ENCODE data around the gene IL4R. TPM values are rescaled to one million over a fixed set of nuclear protein-coding genes. Genes with fewer than 3 reads are reported as not detected.

Gene IL4R
- total RNA-seq, 1 experiment from 2014 or later, result 12.0 TPM

- Histone ChIP-seq H3K9me3 (ENCODE audit: low read length) (no peaks in the 10 kb centered on the region), H3K4me3 (ENCODE audit: low read length) (no peak overlapping the region), H3K9me2 (replicated peaks; ENCODE audit: insufficient read depth, low read length) (no peaks in the 10 kb centered on the region), H3K27ac (ENCODE audit: low read length) (no peak overlapping the region), H3K4me2 (ENCODE audit: low read depth, low read length, poor library complexity, severe bottlenecking) (no peak overlapping the region), H3K79me2 (ENCODE audit: low read length) (no peaks in the 10 kb centered on the region), H3K4me1 (ENCODE audit: low read length) (peaks cover 7% of the 10 kb centered on the region), H3K36me3 (ENCODE audit: insufficient read depth, low read length) (no peaks in the 10 kb centered on the region), H3K9ac (ENCODE audit: low read length) (no peak overlapping the region), H3K27me3 (ENCODE audit: low read length) (no peaks in the 10 kb centered on the region), H2AFZ (ENCODE audit: low read length) (no peak overlapping the region), H4K20me1 (ENCODE audit: insufficient read depth, low read depth, low read length) (no peaks in the 10 kb centered on the region)
- no peak for DNase-seq
Observed at GRCh38 chr16:27363797-27364196, 50.0 kb downstream of the IL4R start.

DNA sequence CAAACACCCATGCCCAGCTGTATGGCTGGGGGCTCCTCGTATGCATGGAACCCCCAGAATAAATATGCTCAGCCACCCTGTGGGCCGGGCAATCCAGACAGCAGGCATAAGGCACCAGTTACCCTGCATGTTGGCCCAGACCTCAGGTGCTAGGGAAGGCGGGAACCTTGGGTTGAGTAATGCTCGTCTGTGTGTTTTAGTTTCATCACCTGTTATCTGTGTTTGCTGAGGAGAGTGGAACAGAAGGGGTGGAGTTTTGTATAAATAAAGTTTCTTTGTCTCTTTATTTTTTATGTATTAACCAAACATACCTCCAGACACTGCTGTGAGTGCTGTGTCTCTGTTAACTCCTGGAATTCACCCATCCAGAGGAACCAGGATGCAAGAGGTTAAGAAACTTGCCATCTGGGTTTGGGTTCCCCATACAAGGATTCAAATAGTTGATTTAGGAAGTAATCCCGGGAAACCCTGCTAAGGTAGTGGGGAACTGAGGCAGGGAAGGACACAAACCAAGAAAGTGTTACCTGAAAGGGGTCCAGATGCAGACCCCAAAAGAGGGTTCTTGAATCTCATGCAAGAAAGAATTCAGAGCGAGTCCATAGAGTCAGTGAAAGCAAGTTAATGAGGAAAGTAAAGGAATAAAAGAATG, 50.8 kb downstream of the IL4R start:
- Histone ChIP-seq H3K27ac (ENCODE audit: low read length) (no peak overlapping the region), H4K20me1 (ENCODE audit: insufficient read depth, low read depth, low read length) (no peaks in the 10 kb centered on the region)
- DNase-seq, result no peak

GRCh38 chr16:27365142-27366089, 51.6 kb downstream of the IL4R start:
- no peak for DNase-seq
- Histone ChIP-seq H3K4me3 (ENCODE audit: low read length) (no peak overlapping the region), H3K36me3 (ENCODE audit: insufficient read depth, low read length) (no peaks in the 10 kb centered on the region), H3K79me2 (ENCODE audit: low read length) (no peaks in the 10 kb centered on the region), H3K27me3 (ENCODE audit: low read length) (no peaks in the 10 kb centered on the region), H3K9me3 (ENCODE audit: low read length) (no peaks in the 10 kb centered on the region; the same call in 1 of the 2 replicates), H3K27ac (ENCODE audit: low read length) (no peak overlapping the region), H4K20me1 (ENCODE audit: insufficient read depth, low read depth, low read length) (no peaks in the 10 kb centered on the region), H3K9ac (ENCODE audit: low read length) (no peak overlapping the region), H2AFZ (ENCODE audit: low read length) (no peak overlapping the region), H3K4me1 (ENCODE audit: low read length) (peaks cover 7% of the 10 kb centered on the region), H3K4me2 (ENCODE audit: low read depth, low read length, poor library complexity, severe bottlenecking) (no peak overlapping the region), H3K9me2 (replicated peaks; ENCODE audit: insufficient read depth, low read length) (no peaks in the 10 kb centered on the region)

More for the DNA sequence above, 50.8 kb downstream of the IL4R start:
- no peak overlapping the region for H3K9ac ChIP-seq (ENCODE audit: low read length)
- H3K79me2 ChIP-seq (ENCODE audit: low read length), result no peaks in the 10 kb centered on the region
- H3K9me3 ChIP-seq (ENCODE audit: low read length), result no peaks in the 10 kb centered on the region
- peaks cover 7% of the 10 kb centered on the region for H3K4me1 ChIP-seq (ENCODE audit: low read length)
- no peak overlapping the region for H2AFZ ChIP-seq (ENCODE audit: low read length)
- no peaks in the 10 kb centered on the region for H3K9me2 ChIP-seq (replicated peaks; ENCODE audit: insufficient read depth, low read length)
- no peaks in the 10 kb centered on the region for H3K36me3 ChIP-seq (ENCODE audit: insufficient read depth, low read length)
- H3K27me3 ChIP-seq (ENCODE audit: low read length), result no peaks in the 10 kb centered on the region
- no peak overlapping the region for H3K4me2 ChIP-seq (ENCODE audit: low read depth, low read length, poor library complexity, severe bottlenecking)
- H3K4me3 ChIP-seq (ENCODE audit: low read length), result no peak overlapping the region

- H3K9me3 ChIP-seq (ENCODE audit: low read length), result no peaks in the 10 kb centered on the region; the same call in 1 of the 2 replicates
- no peak for DNase-seq
- peaks cover 7% of the 10 kb centered on the region for H3K4me1 ChIP-seq (ENCODE audit: low read length)
- H3K4me2 ChIP-seq (ENCODE audit: low read depth, low read length, poor library complexity, severe bottlenecking), result no peak overlapping the region
- no peaks in the 10 kb centered on the region for H3K9me2 ChIP-seq (replicated peaks; ENCODE audit: insufficient read depth, low read length)
- H3K9ac ChIP-seq (ENCODE audit: low read length), result no peak overlapping the region
- H3K27ac ChIP-seq (ENCODE audit: low read length), result no peak overlapping the region
- no peak overlapping the region for H2AFZ ChIP-seq (ENCODE audit: low read length)
- no peaks in the 10 kb centered on the region for H3K79me2 ChIP-seq (ENCODE audit: low read length)
- H4K20me1 ChIP-seq (ENCODE audit: insufficient read depth, low read depth, low read length), result no peaks in the 10 kb centered on the region
- H3K27me3 ChIP-seq (ENCODE audit: low read length), result no peaks in the 10 kb centered on the region
- H3K4me3 ChIP-seq (ENCODE audit: low read length), result no peak overlapping the region
- H3K36me3 ChIP-seq (ENCODE audit: insufficient read depth, low read length), result no peaks in the 10 kb centered on the region
Observed at GRCh38 chr16:27366687-27367460, 53.1 kb downstream of the IL4R start.

GRCh38 chr16:27367461-27368357, 53.9 kb downstream of the IL4R start:
- H3K4me3 ChIP-seq (ENCODE audit: low read length), result no peak overlapping the region
- no peak overlapping the region for H3K9ac ChIP-seq (ENCODE audit: low read length)
- H3K4me1 ChIP-seq (ENCODE audit: low read length), result peaks cover 7% of the 10 kb centered on the region

GRCh38 chr16:27368358-27368722, 54.6 kb downstream of the IL4R start:
- Histone ChIP-seq H3K9me2 (replicated peaks; ENCODE audit: insufficient read depth, low read length) (no peaks in the 10 kb centered on the region), H3K4me3 (ENCODE audit: low read length) (no peak overlapping the region), H3K36me3 (ENCODE audit: insufficient read depth, low read length) (no peaks in the 10 kb centered on the region), H3K27ac (ENCODE audit: low read length) (no peak overlapping the region), H3K4me2 (ENCODE audit: low read depth, low read length, poor library complexity, severe bottlenecking) (no peak overlapping the region), H3K4me1 (ENCODE audit: low read length) (peaks cover 7% of the 10 kb centered on the region), H3K9me3 (ENCODE audit: low read length) (no peaks in the 10 kb centered on the region; the same call in 1 of the 2 replicates), H3K79me2 (ENCODE audit: low read length) (no peaks in the 10 kb centered on the region), H4K20me1 (ENCODE audit: insufficient read depth, low read depth, low read length) (no peaks in the 10 kb centered on the region), H3K27me3 (ENCODE audit: low read length) (no peaks in the 10 kb centered on the region), H3K9ac (ENCODE audit: low read length) (no peak overlapping the region), H2AFZ (ENCODE audit: low read length) (no peak overlapping the region)
- no peak for DNase-seq

More at GRCh38 chr16:27367461-27368357, 53.9 kb downstream of the IL4R start:
- peak; percentile 82 for DNase-seq
- Histone ChIP-seq H3K9me2 (replicated peaks; ENCODE audit: insufficient read depth, low read length) (no peaks in the 10 kb centered on the region), H3K27me3 (ENCODE audit: low read length) (no peaks in the 10 kb centered on the region), H3K4me2 (ENCODE audit: low read depth, low read length, poor library complexity, severe bottlenecking) (peak overlapping the region; percentile 22), H2AFZ (ENCODE audit: low read length) (no peak overlapping the region), H3K79me2 (ENCODE audit: low read length) (no peaks in the 10 kb centered on the region), H3K36me3 (ENCODE audit: insufficient read depth, low read length) (no peaks in the 10 kb centered on the region), H3K9me3 (ENCODE audit: low read length) (no peaks in the 10 kb centered on the region; the same call in 1 of the 2 replicates), H4K20me1 (ENCODE audit: insufficient read depth, low read depth, low read length) (no peaks in the 10 kb centered on the region), H3K27ac (ENCODE audit: low read length) (no peak overlapping the region)

GRCh38 chr16:27369806-27370205, 56.0 kb downstream of the IL4R start:
- H3K4me1 ChIP-seq (ENCODE audit: low read length), result peaks cover 11% of the 10 kb centered on the region
- no peaks in the 10 kb centered on the region for H3K36me3 ChIP-seq (ENCODE audit: insufficient read depth, low read length)
- no peak for DNase-seq
- no peaks in the 10 kb centered on the region for H4K20me1 ChIP-seq (ENCODE audit: insufficient read depth, low read depth, low read length)
- no peak overlapping the region for H3K4me3 ChIP-seq (ENCODE audit: low read length)
- H2AFZ ChIP-seq (ENCODE audit: low read length), result no peak overlapping the region
- H3K9me2 ChIP-seq (replicated peaks; ENCODE audit: insufficient read depth, low read length), result no peaks in the 10 kb centered on the region
- no peak overlapping the region for H3K4me2 ChIP-seq (ENCODE audit: low read depth, low read length, poor library complexity, severe bottlenecking)
- H3K27ac ChIP-seq (ENCODE audit: low read length), result no peak overlapping the region
- H3K79me2 ChIP-seq (ENCODE audit: low read length), result no peaks in the 10 kb centered on the region
- no peak overlapping the region for H3K9ac ChIP-seq (ENCODE audit: low read length)
- H3K9me3 ChIP-seq (ENCODE audit: low read length), result no peaks in the 10 kb centered on the region; the same call in 1 of the 2 replicates
- H3K27me3 ChIP-seq (ENCODE audit: low read length), result no peaks in the 10 kb centered on the region
